Left lung (tissue), 10 donors: ENCODE measurements around the gene SLN. TPM values are rescaled to one million over a fixed set of nuclear protein-coding genes. Genes with fewer than 3 reads are reported as not detected.

Source experiments
- ATAC-seq: fragments of 200-7000 bp; cut with Tn5 transposase; one replicate; pipeline ENCODE4 v1.9.1; 2020; ENCODE audit warnings: moderate library complexity
- DNase-seq, 4 donors: peaks; one replicate each; pipeline ENCODE4 v3.0.0-alpha.2; 2013 to 2020
- H3K27ac ChIP-seq, 2 donors: fragments of 200-600 bp; sonication (generic) in 1 of 2; one replicate each; pipeline versions ENCODE4 v1.5.0 to v1.8.0; 2020 to 2021
- H3K27me3 ChIP-seq, 2 donors: fragments of 200-600 bp; sonication (generic) in 1 of 2; one replicate each; pipeline versions ENCODE4 v1.5.0 to v1.8.0; 2020 to 2021
- H3K36me3 ChIP-seq, 2 donors: fragments of 200-600 bp; sonication (generic) in 1 of 2; one replicate each; pipeline versions ENCODE4 v1.5.0 to v1.8.0; 2020 to 2021
- H3K4me1 ChIP-seq, 2 donors: fragments of 200-600 bp; one replicate each; pipeline ENCODE4 v1.8.0; 2021
- H3K4me3 ChIP-seq, 2 donors: fragments of 200-600 bp; sonication (generic) in 1 of 2; one replicate each; pipeline versions ENCODE4 v1.5.0 to v1.8.0; 2020 to 2021; ENCODE audit warnings: mild to moderate bottlenecking in 1 of 2
- H3K9me3 ChIP-seq, 2 donors: fragments of 200-600 bp; sonication (generic) in 1 of 2; one replicate each; pipeline versions ENCODE4 v1.5.0 to v1.8.0; 2020 to 2021
- intact Hi-C, 2 donors: fragments of 100-400 bp; cut with DNase I; formaldehyde crosslinking; loops; one replicate each; pipeline versions ENCODE4 v1.11.2 to v1.14.2; 2022
- polyA plus RNA-seq, 6 donors: library from polyadenylated mRNA; unstranded; fragments of 120-200 nt; gene quantifications; one replicate each; pipeline ENCODE4 v1.2.1, GENCODE V29; 2013; ENCODE audit not compliant: insufficient read length in 6 of 6
- total RNA-seq, 2 donors: library from RNA; stranded (reverse); fragmentation: NEBNext Ultra II Directional; extraction: Animal tissue kit (Norgen Biotek cat#: 25700); gene quantifications; one replicate each; pipeline ENCODE4 v1.2.1, GENCODE V29; 2021
- TF ChIP-seq, protein P1 (sequence below), 2 donors: fragments of 200-600 bp; sonication (generic) in 1 of 2; IDR thresholded peaks; one replicate each; pipeline versions ENCODE4 v1.5.0 to v1.8.0; 2021; ENCODE audit warnings: antibody characterized with exemption in 2 of 2
- donor health status: DM: no; HTN: yes; CAD: no.
- donor health status: DM: no; HTN: no; CAD: no.

Gene SLN
- total and polyA plus RNA-seq, 8 donors, result 0.23 to 2.4 (median 0.96) TPM; not detected in 5

DNA sequence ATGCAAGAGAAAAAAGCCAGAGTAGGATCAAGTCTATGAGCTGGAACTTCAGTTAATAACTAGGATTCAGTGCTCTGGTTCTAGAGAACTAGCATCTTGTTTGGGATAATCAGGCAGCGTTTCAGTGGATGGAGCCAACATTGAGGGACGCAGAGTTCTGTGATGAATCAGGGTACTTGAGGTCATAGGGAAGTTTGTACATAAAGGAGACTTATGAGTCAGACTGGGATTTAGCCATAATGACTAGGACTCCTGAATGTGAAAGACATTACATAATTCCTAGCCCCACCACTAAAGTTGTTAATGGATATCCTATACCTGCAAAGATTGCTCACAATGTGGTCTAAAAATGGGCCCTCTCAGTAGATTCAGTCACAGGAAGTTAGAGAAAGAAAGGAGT lies 6.8 kb downstream of the SLN start:
- Histone ChIP-seq H3K4me3 (no peak overlapping the region), H3K27ac (no peak overlapping the region), H3K27me3 (no peaks in the 10 kb centered on the region), H3K9me3 (no peaks in the 10 kb centered on the region), H3K4me1 (no peaks in the 10 kb centered on the region), H3K36me3 (no peaks in the 10 kb centered on the region)
- ATAC-seq (peak; percentile 72), DNase-seq (no peak)
- intact Hi-C loops, result no loop called here
- TF ChIP-seq, protein P1, sequence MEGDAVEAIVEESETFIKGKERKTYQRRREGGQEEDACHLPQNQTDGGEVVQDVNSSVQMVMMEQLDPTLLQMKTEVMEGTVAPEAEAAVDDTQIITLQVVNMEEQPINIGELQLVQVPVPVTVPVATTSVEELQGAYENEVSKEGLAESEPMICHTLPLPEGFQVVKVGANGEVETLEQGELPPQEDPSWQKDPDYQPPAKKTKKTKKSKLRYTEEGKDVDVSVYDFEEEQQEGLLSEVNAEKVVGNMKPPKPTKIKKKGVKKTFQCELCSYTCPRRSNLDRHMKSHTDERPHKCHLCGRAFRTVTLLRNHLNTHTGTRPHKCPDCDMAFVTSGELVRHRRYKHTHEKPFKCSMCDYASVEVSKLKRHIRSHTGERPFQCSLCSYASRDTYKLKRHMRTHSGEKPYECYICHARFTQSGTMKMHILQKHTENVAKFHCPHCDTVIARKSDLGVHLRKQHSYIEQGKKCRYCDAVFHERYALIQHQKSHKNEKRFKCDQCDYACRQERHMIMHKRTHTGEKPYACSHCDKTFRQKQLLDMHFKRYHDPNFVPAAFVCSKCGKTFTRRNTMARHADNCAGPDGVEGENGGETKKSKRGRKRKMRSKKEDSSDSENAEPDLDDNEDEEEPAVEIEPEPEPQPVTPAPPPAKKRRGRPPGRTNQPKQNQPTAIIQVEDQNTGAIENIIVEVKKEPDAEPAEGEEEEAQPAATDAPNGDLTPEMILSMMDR (IDR thresholded peaks at IDR 0.05), result no peak

GRCh38 chr11:107704451-107704850 lies 7.4 kb downstream of the SLN start:
- intact Hi-C loops, result no loop called here
- no peaks in the 10 kb centered on the region for H3K4me1 ChIP-seq
- DNase-seq, result no peak
- H3K27me3 ChIP-seq, result no peaks in the 10 kb centered on the region
- H3K9me3 ChIP-seq, result no peaks in the 10 kb centered on the region
- TF ChIP-seq, protein P1 (IDR thresholded peaks at IDR 0.05), result no peak
- no peaks in the 10 kb centered on the region for H3K36me3 ChIP-seq
- no peak for ATAC-seq
- no peak overlapping the region for H3K4me3 ChIP-seq
- H3K27ac ChIP-seq, result no peak overlapping the region

DNA sequence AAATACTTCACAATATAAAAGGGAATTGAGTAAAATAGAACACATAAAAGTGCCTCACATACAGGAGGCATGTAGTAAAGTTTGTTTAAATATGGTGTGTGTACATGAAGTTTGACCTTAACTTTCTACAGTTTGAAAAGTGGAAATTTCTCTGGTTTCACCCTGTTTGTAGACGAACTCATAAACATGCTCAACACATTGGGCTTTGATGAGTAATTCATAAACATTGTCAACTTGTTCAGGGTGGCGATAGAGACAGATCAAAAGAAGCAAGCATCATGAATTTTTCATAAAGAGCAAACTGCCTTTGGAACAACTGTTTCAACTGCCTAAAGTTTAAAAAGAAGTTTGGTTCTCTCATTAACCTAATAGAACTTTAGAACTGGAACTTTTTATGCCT lies 9.1 kb downstream of the SLN start:
- H3K36me3 ChIP-seq, result no peaks in the 10 kb centered on the region
- ATAC-seq, result no peak
- no peaks in the 10 kb centered on the region for H3K9me3 ChIP-seq
- intact Hi-C loops, result no loop called here
- DNase-seq, result no peak
- H3K27ac ChIP-seq, result no peak overlapping the region
- no peaks in the 10 kb centered on the region for H3K4me1 ChIP-seq
- no peak overlapping the region for H3K4me3 ChIP-seq
- TF ChIP-seq, protein P1 (IDR thresholded peaks at IDR 0.05), result no peak
- H3K27me3 ChIP-seq, result no peaks in the 10 kb centered on the region

DNA sequence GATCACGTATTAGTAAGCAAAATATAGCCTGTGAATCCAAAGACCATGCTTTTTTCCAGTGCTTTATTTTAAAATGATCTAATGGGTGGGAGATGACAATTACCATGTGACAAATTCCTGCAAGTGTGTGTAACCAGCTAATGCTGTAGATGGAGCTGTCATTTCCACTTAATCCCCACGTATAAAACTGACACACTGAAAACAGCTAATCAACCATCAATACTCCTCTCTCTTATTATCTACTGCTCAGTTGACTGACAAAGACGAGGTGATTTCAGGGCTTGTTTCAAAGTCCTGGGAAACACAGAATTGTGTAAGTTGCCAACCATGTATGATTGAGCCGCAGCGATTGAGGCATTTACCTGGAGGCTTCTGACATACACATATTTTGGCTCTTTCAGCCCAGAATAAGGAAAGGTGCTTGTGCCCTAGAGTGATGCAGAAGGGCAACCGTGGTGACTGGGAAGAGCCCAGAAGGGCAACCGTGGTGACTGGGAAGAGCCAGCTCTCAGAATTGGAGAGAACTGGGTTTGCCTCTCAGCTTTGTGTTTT lies 9.7 kb downstream of the SLN start:
- Histone ChIP-seq H3K9me3 (no peaks in the 10 kb centered on the region), H3K36me3 (no peaks in the 10 kb centered on the region), H3K4me1 (no peaks in the 10 kb centered on the region), H3K4me3 (no peak overlapping the region), H3K27ac (no peak overlapping the region), H3K27me3 (no peaks in the 10 kb centered on the region)
- ATAC-seq, result no peak
- TF ChIP-seq, protein P1 (IDR thresholded peaks at IDR 0.05), result no peak
- DNase-seq, result no peak
- intact Hi-C loops, result no loop called here

GRCh38 chr11:107699371-107700285 lies 12.2 kb downstream of the SLN start:
- no peaks in the 10 kb centered on the region for H3K27me3 ChIP-seq
- no peak overlapping the region for H3K4me3 ChIP-seq
- no peak overlapping the region for H3K27ac ChIP-seq
- ATAC-seq (no peak), DNase-seq (no peak)
- intact Hi-C loops, result no loop called here
- TF ChIP-seq, protein P1 (IDR thresholded peaks at IDR 0.05), result no peak
- no peaks in the 10 kb centered on the region for H3K4me1 ChIP-seq
- H3K9me3 ChIP-seq, result no peaks in the 10 kb centered on the region
- H3K36me3 ChIP-seq, result no peaks in the 10 kb centered on the region
